Calu3 (cell line): ENCODE results near the gene LPCAT1. TPM values are rescaled to one million over a fixed set of nuclear protein-coding genes. Genes with fewer than 3 reads are reported as not detected.

Source experiments
- BruUV-seq: library from RNA; stranded (reverse); fragments of 400-500 nt; replicated peaks from 2 replicates; lab custom pipeline; 2021; lab: Mats Ljungman, UMichigan
- CTCF ChIA-PET: fragments of 300-600 bp; sonication (Branson Sonifier 250); formaldehyde crosslinking; loops from one replicate; lab custom pipeline; 2022; ENCODE audit warnings: antibody characterized with exemption; lab: Charles Lee
- DNase-seq: peaks from one replicate; pipeline ENCODE4 v3.0.0; 2022
- H3K27ac Mint-ChIP-seq: one replicate; pipeline ENCODE4 v1.8.0; 2022; ENCODE audit warnings: mixed read lengths; ENCODE audit not compliant: unreplicated experiment
- H3K27me3 Mint-ChIP-seq: one replicate; pipeline ENCODE4 v1.8.0; 2022; ENCODE audit warnings: mixed read lengths; ENCODE audit not compliant: unreplicated experiment
- H3K36me3 Mint-ChIP-seq: one replicate; pipeline ENCODE4 v1.8.0; 2022; ENCODE audit warnings: mild to moderate bottlenecking, moderate library complexity, mixed read lengths; ENCODE audit not compliant: insufficient read depth, unreplicated experiment
- H3K4me1 Mint-ChIP-seq: one replicate; pipeline ENCODE4 v1.8.0; 2022; ENCODE audit warnings: mild to moderate bottlenecking, low read depth, mixed read lengths; ENCODE audit not compliant: unreplicated experiment
- H3K4me3 Mint-ChIP-seq: one replicate; pipeline ENCODE4 v1.8.0; 2022; ENCODE audit warnings: mild to moderate bottlenecking, low read depth, moderate library complexity, mixed read lengths; ENCODE audit not compliant: unreplicated experiment
- H3K9me3 Mint-ChIP-seq: one replicate; pipeline ENCODE4 v1.8.0; 2022; ENCODE audit warnings: low read depth, mixed read lengths; ENCODE audit not compliant: unreplicated experiment
- CTCF ChIP-seq: fragments of 200-600 bp; IDR thresholded peaks from one replicate; pipeline ENCODE4 v1.8.0; 2022; ENCODE audit warnings: antibody characterized with exemption; ENCODE audit not compliant: unreplicated experiment
- intact Hi-C: fragments of 100-400 bp; cut with micrococcal nuclease; formaldehyde crosslinking; loops from one replicate; pipeline ENCODE4 v1.10.0; 2022; ENCODE audit not compliant: unreplicated experiment
- total RNA-seq: library from RNA; stranded (reverse); gene quantifications from 2 replicates; pipeline ENCODE4 v1.2.3, GENCODE V29; 2022

The LPCAT1 gene
- total RNA-seq, 1 experiment from 2014 or later = 42.3 TPM

DNA sequence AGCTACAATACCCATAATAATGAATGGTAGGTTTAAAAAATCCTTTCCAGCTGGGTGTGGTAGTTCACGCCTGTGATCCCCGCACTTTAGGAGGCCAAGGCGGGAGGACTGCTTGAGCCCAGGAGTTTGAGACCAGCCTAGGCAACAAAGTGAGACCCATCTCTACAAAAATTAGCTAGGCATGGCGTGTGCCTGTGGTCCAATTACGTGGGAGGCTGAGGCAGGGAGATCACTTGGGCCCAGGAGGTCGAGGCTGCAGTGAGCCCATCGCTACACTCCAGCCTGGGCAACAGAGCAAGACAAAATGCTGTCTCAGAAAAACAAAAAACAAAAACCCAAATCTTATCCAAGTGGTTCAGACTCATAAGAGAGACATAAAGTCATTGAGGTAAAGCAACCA, 44.7 kb downstream of the LPCAT1 start:
- Mint-ChIP-seq H3K36me3 (peaks cover 20% of the 10 kb centered on the region), H3K9me3 (no peaks in the 10 kb centered on the region), H3K27ac (no peak overlapping the region), H3K4me3 (no peak overlapping the region), H3K27me3 (no peaks in the 10 kb centered on the region), H3K4me1 (no peaks in the 10 kb centered on the region)
- no peak for DNase-seq
- CTCF ChIA-PET = no interaction called here
- BruUV-seq = no TSS peak
- TF ChIP-seq CTCF = no peak
- intact Hi-C loops = no loop called here

- BruUV-seq = no TSS peak
- CTCF ChIA-PET = no interaction called here
Measured at GRCh38 chr5:1478271-1479035, 45.3 kb downstream of the LPCAT1 start.

DNA sequence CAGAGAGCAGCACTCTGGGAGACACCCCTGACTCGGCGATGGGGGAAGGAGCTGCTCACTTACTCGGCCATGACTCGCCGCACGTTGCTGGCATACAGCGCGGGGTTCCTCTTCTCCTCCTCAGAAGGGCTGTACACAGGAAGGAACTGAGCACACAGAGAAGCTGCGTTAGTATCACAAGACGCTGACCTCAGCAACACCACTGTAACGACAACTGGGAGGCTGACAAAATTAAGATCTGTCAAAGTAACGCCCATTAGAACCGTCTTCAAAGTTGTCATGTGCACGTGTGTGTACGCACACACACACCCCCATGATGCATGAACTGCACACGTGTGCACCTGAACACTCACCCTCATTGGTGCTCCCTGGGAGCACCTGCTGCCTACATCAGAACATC, 46.4 kb downstream of the LPCAT1 start:
- H3K27me3 Mint-ChIP-seq = no peaks in the 10 kb centered on the region
- DNase-seq = no peak
- no peaks in the 10 kb centered on the region for H3K4me1 Mint-ChIP-seq
- intact Hi-C loops = no loop called here
- peaks cover 21% of the 10 kb centered on the region for H3K36me3 Mint-ChIP-seq
- no peaks in the 10 kb centered on the region for H3K9me3 Mint-ChIP-seq
- CTCF ChIA-PET = no interaction called here
- no peak for TF ChIP-seq CTCF
- no peak overlapping the region for H3K4me3 Mint-ChIP-seq
- no TSS peak for BruUV-seq
- H3K27ac Mint-ChIP-seq = no peak overlapping the region

More at GRCh38 chr5:1478271-1479035, 45.3 kb downstream of the LPCAT1 start:
- Mint-ChIP-seq H3K9me3 (no peaks in the 10 kb centered on the region), H3K4me1 (no peaks in the 10 kb centered on the region), H3K36me3 (peaks cover 17% of the 10 kb centered on the region), H3K27ac (no peak overlapping the region), H3K4me3 (no peak overlapping the region), H3K27me3 (no peaks in the 10 kb centered on the region)
- TF ChIP-seq CTCF = no peak
- intact Hi-C loops = no loop called here
- no peak for DNase-seq

DNA sequence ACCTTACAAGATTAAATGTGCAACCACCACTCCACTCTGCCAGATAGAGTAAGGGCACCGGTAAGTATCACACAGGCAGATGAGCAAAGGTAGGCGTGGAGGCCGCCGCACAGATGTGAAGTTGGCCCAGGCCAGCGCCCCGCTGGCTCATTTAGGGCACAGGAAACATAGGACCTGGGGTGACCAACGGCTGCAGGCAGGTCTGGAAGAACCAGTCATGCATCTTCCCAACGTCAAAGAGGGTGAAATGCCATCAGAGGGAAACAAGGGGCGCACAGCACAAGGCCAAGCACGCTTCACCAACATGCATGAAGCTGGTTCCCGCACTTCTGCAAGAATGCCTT, 46.8 kb downstream of the LPCAT1 start:
- TF ChIP-seq CTCF = no peak
- Mint-ChIP-seq H3K27ac (no peak overlapping the region), H3K27me3 (no peaks in the 10 kb centered on the region), H3K4me3 (no peak overlapping the region), H3K4me1 (no peaks in the 10 kb centered on the region), H3K36me3 (peaks cover 21% of the 10 kb centered on the region), H3K9me3 (no peaks in the 10 kb centered on the region)
- BruUV-seq = no TSS peak
- CTCF ChIA-PET = no interaction called here
- intact Hi-C loops = no loop called here
- no peak for DNase-seq
